HEK293 (cell line): ENCODE measurements around the gene ARG2.

Source experiments
- CTCF ChIA-PET: fragments of 350-600 bp; formaldehyde crosslinking; extraction: SDS; loops from one replicate; lab custom pipeline; 2021; ENCODE audit warnings: antibody characterized with exemption; lab: Yijun Ruan, JAX
- POLR2A ChIA-PET: fragments of 300-600 bp; formaldehyde crosslinking; extraction: SDS; loops from one replicate; lab custom pipeline; 2020; ENCODE audit warnings: antibody characterized with exemption, inconsistent platforms; lab: Yijun Ruan, JAX
- H3K27ac ChIP-seq: fragments of 200-500 bp; sonication (Bioruptor generic); 2 replicates; pipeline ENCODE4 v1.5.1; 2014; ENCODE audit warnings: low read depth, low read length, control low read depth, inconsistent platforms; ENCODE audit errors: extremely low read depth
- H3K36me3 ChIP-seq, 2 experiments: fragments of 200-500 bp in 1 of 2; sonication (Bioruptor generic) in 1 of 2; 1 replicate in 1 of 2; 2 replicates in 1 of 2; pipeline ENCODE4 v1.5.1; 2014 to 2017; ENCODE audit warnings: inconsistent platforms in 2 of 2, low read length in 2 of 2; ENCODE audit not compliant: control insufficient read depth in 2 of 2, insufficient read depth in 1 of 2
- H3K4me1 ChIP-seq: fragments of 200-500 bp; sonication (Bioruptor generic); 2 replicates; pipeline ENCODE4 v1.5.1; 2014; ENCODE audit warnings: mild to moderate bottlenecking, low read length, inconsistent platforms; ENCODE audit not compliant: control insufficient read depth, insufficient read depth
- H3K4me3 ChIP-seq: 2 replicates; pipeline ENCODE4 v1.5.1; 2011; ENCODE audit warnings: low read depth, mild to moderate bottlenecking, control low read depth, low read length, moderate library complexity
- H3K9me3 ChIP-seq: fragments of 200-500 bp; sonication (Bioruptor generic); 2 replicates; pipeline ENCODE4 v1.5.1; 2014; ENCODE audit warnings: low read depth, low read length, inconsistent platforms; ENCODE audit not compliant: control insufficient read depth, insufficient read depth
- GLI2 ChIP-seq: fragments of 450-650 bp; formaldehyde crosslinking; IDR thresholded peaks from 2 replicates; pipeline ENCODE4; 2017; ENCODE audit warnings: missing biosample characterization, missing genetic modification characterization, low read depth, borderline replicate concordance
- KLF17 ChIP-seq: fragments of 450-650 bp; formaldehyde crosslinking; IDR thresholded peaks from 2 replicates; pipeline ENCODE4 v1.5.1; 2016; ENCODE audit warnings: missing biosample characterization, missing genetic modification characterization
- KLF9 ChIP-seq: fragments of 450-650 bp; formaldehyde crosslinking; IDR thresholded peaks from 2 replicates; pipeline ENCODE4 v1.5.1; 2016; ENCODE audit warnings: missing biosample characterization, missing genetic modification characterization, low read depth
- MZF1 ChIP-seq: fragments of 450-650 bp; formaldehyde crosslinking; IDR thresholded peaks from 2 replicates; pipeline ENCODE4 v1.5.1; 2017; ENCODE audit warnings: missing biosample characterization, missing genetic modification characterization, borderline replicate concordance
- REPIN1 ChIP-seq: fragments of 450-650 bp; formaldehyde crosslinking; IDR thresholded peaks from 2 replicates; pipeline ENCODE4 v1.5.1; 2017; ENCODE audit warnings: missing biosample characterization, missing genetic modification characterization, low read depth
- ZBTB26 ChIP-seq: fragments of 450-650 bp; formaldehyde crosslinking; optimal IDR thresholded peaks from 2 replicates; pipeline ENCODE3; 2016; ENCODE audit warnings: missing biosample characterization, mild to moderate bottlenecking, missing genetic modification characterization
- ZFP37 ChIP-seq: fragments of 450-650 bp; formaldehyde crosslinking; IDR thresholded peaks from 2 replicates; pipeline ENCODE4 v1.5.1; 2016; ENCODE audit warnings: missing biosample characterization, missing genetic modification characterization
- ZNF148 ChIP-seq: fragments of 450-650 bp; formaldehyde crosslinking; IDR thresholded peaks from 2 replicates; pipeline ENCODE4 v1.5.0; 2017; ENCODE audit warnings: missing biosample characterization, missing genetic modification characterization, borderline replicate concordance
- ZNF174 ChIP-seq: fragments of 450-650 bp; formaldehyde crosslinking; IDR thresholded peaks from 2 replicates; pipeline ENCODE4 v1.5.0; 2017; ENCODE audit warnings: missing biosample characterization, mild to moderate bottlenecking, missing genetic modification characterization
- ZNF280D ChIP-seq: fragments of 450-650 bp; formaldehyde crosslinking; IDR thresholded peaks from 2 replicates; pipeline ENCODE4 v1.5.1; 2016; ENCODE audit warnings: missing biosample characterization, missing genetic modification characterization
- ZNF311 ChIP-seq: fragments of 450-650 bp; formaldehyde crosslinking; IDR thresholded peaks from 2 replicates; pipeline ENCODE4 v1.5.1; 2017; ENCODE audit warnings: missing biosample characterization, missing genetic modification characterization, borderline replicate concordance
- ZNF37A ChIP-seq: fragments of 450-650 bp; IDR thresholded peaks from 2 replicates; pipeline ENCODE4 v1.5.1; 2018; ENCODE audit warnings: missing biosample characterization, missing genetic modification characterization
- ZNF433 ChIP-seq: fragments of 450-650 bp; formaldehyde crosslinking; IDR thresholded peaks from 2 replicates; pipeline ENCODE4 v1.5.1; 2016; ENCODE audit warnings: missing biosample characterization, missing genetic modification characterization, low read depth
- ZNF529 ChIP-seq: fragments of 450-650 bp; formaldehyde crosslinking; IDR thresholded peaks from 2 replicates; pipeline ENCODE4 v1.5.1; 2017; ENCODE audit warnings: missing genetic modification characterization, missing biosample characterization; ENCODE audit not compliant: insufficient replicate concordance
- ZNF548 ChIP-seq: fragments of 450-650 bp; formaldehyde crosslinking; IDR thresholded peaks from 2 replicates; pipeline ENCODE4 v1.5.1; 2016; ENCODE audit warnings: missing biosample characterization, missing genetic modification characterization
- ZNF571 ChIP-seq: fragments of 450-650 bp; formaldehyde crosslinking; IDR thresholded peaks from 2 replicates; pipeline ENCODE4 v1.5.0; 2017; ENCODE audit warnings: missing biosample characterization, missing genetic modification characterization
- ZNF639 ChIP-seq: fragments of 450-650 bp; formaldehyde crosslinking; IDR thresholded peaks from 2 replicates; pipeline ENCODE4 v1.5.1; 2016; ENCODE audit warnings: missing biosample characterization, missing genetic modification characterization
- ZNF768 ChIP-seq: fragments of 450-650 bp; formaldehyde crosslinking; IDR thresholded peaks from 2 replicates; pipeline ENCODE4 v1.5.1; 2018; ENCODE audit warnings: missing biosample characterization, mild to moderate bottlenecking, missing genetic modification characterization
- ZNF791 ChIP-seq: fragments of 450-650 bp; formaldehyde crosslinking; IDR thresholded peaks from 2 replicates; pipeline ENCODE4 v1.5.1; 2016; ENCODE audit warnings: missing biosample characterization, missing genetic modification characterization
- ZNF830 ChIP-seq: fragments of 450-650 bp; IDR thresholded peaks from 2 replicates; pipeline ENCODE4 v1.5.0; 2018; ENCODE audit warnings: missing biosample characterization, missing genetic modification characterization, low read depth, mild to moderate bottlenecking, moderate library complexity
- ZSCAN30 ChIP-seq: fragments of 450-650 bp; IDR thresholded peaks from 2 replicates; pipeline ENCODE4 v1.5.1; 2018; ENCODE audit warnings: missing biosample characterization, mild to moderate bottlenecking, missing genetic modification characterization, moderate library complexity
- TF ChIP-seq, protein P1 (sequence below): sonication (generic); formaldehyde crosslinking; IDR thresholded peaks from 2 replicates; pipeline ENCODE4 v1.8.1; 2022; ENCODE audit warnings: mild to moderate bottlenecking, moderate library complexity, missing genetic modification reagents

The ARG2 gene

GRCh38 chr14:67680121-67680602, 60.4 kb downstream of the ARG2 start (continued):
- TF ChIP-seq ZNF148 (tag by site-specific recombination) (no peak), ZNF37A (tag by site-specific recombination) (no peak), ZNF830 (tag by site-specific recombination) (no peak), ZNF174 (tag by site-specific recombination) (no peak), KLF9 (tag by site-specific recombination) (no peak), ZSCAN30 (tag by site-specific recombination) (no peak), GLI2 (tag by site-specific recombination) (no peak), MZF1 (tag by site-specific recombination) (no peak), ZNF791 (tag by site-specific recombination) (no peak), KLF17 (no peak), ZNF433 (tag by site-specific recombination) (no peak)
- TF ChIP-seq, protein P1, sequence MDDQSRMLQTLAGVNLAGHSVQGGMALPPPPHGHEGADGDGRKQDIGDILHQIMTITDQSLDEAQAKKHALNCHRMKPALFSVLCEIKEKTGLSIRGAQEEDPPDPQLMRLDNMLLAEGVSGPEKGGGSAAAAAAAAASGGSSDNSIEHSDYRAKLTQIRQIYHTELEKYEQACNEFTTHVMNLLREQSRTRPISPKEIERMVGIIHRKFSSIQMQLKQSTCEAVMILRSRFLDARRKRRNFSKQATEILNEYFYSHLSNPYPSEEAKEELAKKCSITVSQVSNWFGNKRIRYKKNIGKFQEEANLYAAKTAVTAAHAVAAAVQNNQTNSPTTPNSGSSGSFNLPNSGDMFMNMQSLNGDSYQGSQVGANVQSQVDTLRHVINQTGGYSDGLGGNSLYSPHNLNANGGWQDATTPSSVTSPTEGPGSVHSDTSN (CRISPR knock-in tag), result no peak

DNA sequence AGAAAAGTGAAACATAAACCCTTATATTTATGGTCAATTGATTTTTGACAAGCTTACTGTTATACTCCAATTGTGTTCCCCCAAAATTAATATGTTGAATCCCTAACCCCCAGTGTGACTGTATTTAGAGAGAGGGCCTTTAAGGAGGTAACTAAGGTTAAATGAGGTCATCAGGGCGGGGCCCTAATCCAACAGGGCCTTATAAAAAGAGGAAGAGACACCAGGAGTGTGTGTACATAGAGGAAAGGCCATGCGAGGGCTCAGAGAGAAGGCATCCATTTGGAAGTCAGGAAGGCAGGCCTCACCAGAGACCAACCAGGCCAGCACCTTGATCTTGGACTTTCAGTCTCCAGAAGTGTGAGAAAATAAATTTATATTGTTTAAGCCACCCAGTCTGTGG, 61.2 kb downstream of the ARG2 start:
- ChIA-PET CTCF (interaction anchor here (1.2 to 1.5 kb wide), 2 partner anchors 154 to 254 kb away, joined by 3 read pairs; no protein-coding TSS in a partner anchor), POLR2A (interaction anchor here (0.7 kb wide), 1 partner anchor 15 kb away, joined by 3 read pairs; the partner anchor contains the start of gene RDH11)
- Histone ChIP-seq H3K36me3 (peaks cover 76 to 78% of the 10 kb centered on the region in 2 experiments), H3K4me3 (no peak overlapping the region), H3K4me1 (no peaks in the 10 kb centered on the region)
- TF ChIP-seq ZFP37 (tag by site-specific recombination) (no peak), REPIN1 (tag by site-specific recombination) (no peak), ZNF548 (tag by site-specific recombination) (no peak), ZNF311 (no peak), ZBTB26 (tag by site-specific recombination) (no peak), ZNF280D (no peak), ZNF529 (no peak), ZNF571 (tag by site-specific recombination) (no peak), ZNF768 (tag by site-specific recombination) (no peak), ZNF639 (no peak)
- TF ChIP-seq, protein P1 (CRISPR knock-in tag), result no peak
- TF ChIP-seq, all 188 proteins: peak for 0
- Histone ChIP-seq H3K9me3 (no peaks in the 10 kb centered on the region), H3K27ac (no peak overlapping the region)
